Panc1 (cell line): ENCODE measurements around the gene PIP5K1C. TPM values are rescaled to one million over a fixed set of nuclear protein-coding genes. Genes with fewer than 3 reads are reported as not detected.

Source experiments
- ATAC-seq: fragments of 200-7000 bp; cut with Tn5 transposase; 2 replicates; pipeline ENCODE4 v1.9.1; 2020; ENCODE audit warnings: mild to moderate bottlenecking, moderate library complexity
- BruUV-seq: library from RNA; stranded (reverse); fragments of 400-500 nt; replicated peaks from 2 replicates; lab custom pipeline; 2021; lab: Mats Ljungman, UMichigan
- CTCF ChIA-PET: fragments of 300-600 bp; sonication (Branson Sonifier 250); formaldehyde crosslinking; loops from one replicate; lab custom pipeline; 2022; ENCODE audit warnings: antibody characterized with exemption; lab: Charles Lee
- POLR2A ChIA-PET: fragments of 300-600 bp; sonication (Branson Sonifier 250); formaldehyde crosslinking; loops from one replicate; lab custom pipeline; 2022; ENCODE audit warnings: antibody characterized with exemption; lab: Charles Lee
- DNase-seq: peaks from one replicate; pipeline ENCODE4 v3.0.0-alpha.2; 2010; ENCODE audit warnings: low read depth, low spot score
- H3K27ac ChIP-seq: 2 replicates; pipeline ENCODE4 v1.5.1; 2011; ENCODE audit warnings: mild to moderate bottlenecking, low read length, inconsistent platforms
- H3K27me3 ChIP-seq: fragments of 200-500 bp; sonication (Bioruptor generic); 2 replicates; pipeline ENCODE4 v1.6.0; 2014; ENCODE audit warnings: low read length, inconsistent platforms; ENCODE audit not compliant: control insufficient read depth, insufficient read depth
- H3K36me3 ChIP-seq: fragments of 200-500 bp; sonication (Bioruptor generic); 2 replicates; pipeline ENCODE4 v1.5.1; 2014; ENCODE audit warnings: inconsistent platforms, mild to moderate bottlenecking, low read length, moderate library complexity; ENCODE audit not compliant: control insufficient read depth, insufficient read depth
- H3K4me1 ChIP-seq: 2 replicates; pipeline ENCODE4 v1.5.1; 2011; ENCODE audit warnings: inconsistent platforms, mild to moderate bottlenecking, low read length, moderate library complexity; ENCODE audit not compliant: control insufficient read depth, insufficient read depth
- H3K4me3 ChIP-seq, 2 experiments: 2 replicates each; pipeline ENCODE4 v1.5.1; 2011 to 2012; ENCODE audit warnings: low read depth in 2 of 2, low read length in 2 of 2, mild to moderate bottlenecking in 2 of 2, inconsistent platforms in 1 of 2, moderate library complexity in 1 of 2
- H3K9me3 ChIP-seq: fragments of 200-500 bp; sonication (Bioruptor generic); 2 replicates; pipeline ENCODE4 v1.5.1; 2014; ENCODE audit warnings: low read depth, mild to moderate bottlenecking, inconsistent platforms, low read length, moderate library complexity; ENCODE audit not compliant: control insufficient read depth, insufficient read depth
- CTCF ChIP-seq: fragments of 450-650 bp; IDR thresholded peaks from 2 replicates; pipeline ENCODE4 v1.5.1; 2017; ENCODE audit warnings: mild to moderate bottlenecking
- POLR2AphosphoS5 ChIP-seq: IDR thresholded peaks from 2 replicates; pipeline ENCODE4 v1.6.1; 2012; ENCODE audit warnings: mild to moderate bottlenecking, low read depth, low read length, moderate library complexity
- REST ChIP-seq, 2 experiments: IDR thresholded peaks; 2 replicates each; pipeline ENCODE4 v1.6.1; 2011 to 2012; ENCODE audit warnings: low read depth in 2 of 2, control low read depth in 1 of 2, low read length in 1 of 2, mild to moderate bottlenecking in 1 of 2, moderate library complexity in 1 of 2; ENCODE audit not compliant: insufficient read depth in 1 of 2
- SIN3A ChIP-seq: IDR thresholded peaks from 2 replicates; pipeline ENCODE4 v1.6.1; 2012; ENCODE audit warnings: low read depth, mild to moderate bottlenecking, low read length, moderate library complexity, borderline replicate concordance; ENCODE audit not compliant: insufficient read depth
- TCF7L2 ChIP-seq: IDR thresholded peaks from 2 replicates; pipeline ENCODE4 v1.6.1; 2011; ENCODE audit warnings: mild to moderate bottlenecking, low read depth, low read length, inconsistent platforms
- in situ Hi-C: cut with HindIII; loops from 2 replicates; pipeline ENCODE4 v1.10.0; 2016; ENCODE audit warnings: low sequenced_read_pairs, low pct_unique_long_range_greater_than_20kb
- intact Hi-C: fragments of 100-400 bp; cut with micrococcal nuclease; formaldehyde crosslinking; loops from one replicate; pipeline ENCODE4 v1.10.0; 2022; ENCODE audit not compliant: unreplicated experiment
- total RNA-seq: library from RNA; stranded (reverse); gene quantifications from one replicate; pipeline ENCODE4 v1.2.1, GENCODE V29; 2021; ENCODE audit not compliant: unreplicated experiment

The PIP5K1C gene
- total RNA-seq, 1 experiment from 2014 or later: 30.6 TPM

DNA sequence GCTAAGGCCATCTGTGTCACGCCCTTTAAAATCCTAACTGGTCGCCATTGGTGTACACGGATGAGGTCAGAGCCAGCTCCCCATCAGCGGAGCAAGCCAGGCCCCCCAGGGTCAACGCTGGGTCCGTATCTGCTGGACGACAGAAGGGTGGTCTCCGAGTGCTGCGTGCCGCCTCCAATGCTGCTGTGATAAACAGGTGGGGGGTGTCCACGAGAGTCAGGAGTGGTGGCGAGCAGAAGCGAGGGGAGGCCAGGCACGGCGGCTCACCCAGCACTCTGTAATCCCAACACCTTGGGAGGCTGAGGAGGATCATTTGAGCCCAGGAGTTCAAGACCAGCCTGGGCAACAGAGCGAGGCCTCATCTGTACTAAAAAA is 42.9 kb downstream of the PIP5K1C start:
- intact Hi-C loops: no loop called here
- no TSS peak for BruUV-seq
- POLR2A ChIA-PET: no interaction called here

DNA sequence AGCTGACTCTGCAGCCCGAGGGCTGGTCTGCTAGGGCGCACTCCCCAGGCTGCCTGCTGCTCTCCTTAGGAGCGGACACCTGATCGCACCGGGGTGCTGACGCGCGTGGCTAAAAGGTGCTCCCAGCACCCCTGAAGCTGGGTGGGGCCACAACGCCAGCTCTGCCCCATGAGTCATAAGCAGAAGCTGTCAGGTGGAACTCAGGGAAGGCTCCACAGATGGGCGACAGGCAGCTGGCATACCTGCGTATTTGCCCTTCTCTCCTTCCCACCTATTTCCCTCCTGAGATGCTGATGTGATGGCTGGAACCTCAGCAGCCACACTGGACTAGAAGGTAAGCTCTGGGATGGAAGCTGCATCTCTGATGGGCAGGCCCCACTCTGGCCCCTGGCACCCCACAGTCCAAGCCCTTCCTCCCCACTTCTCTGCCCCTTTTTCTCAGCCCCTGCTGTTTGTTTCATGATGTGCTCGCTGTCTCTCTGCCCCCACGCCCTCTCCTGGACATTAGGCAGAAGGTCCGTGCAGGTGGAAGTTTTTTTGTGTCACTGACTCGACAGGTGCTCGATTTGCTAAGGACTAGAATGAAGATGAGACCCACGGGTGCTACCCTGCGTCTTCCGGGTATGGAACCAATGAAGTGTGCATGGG is 43.4 kb downstream of the PIP5K1C start:
- no peaks in the 10 kb centered on the region for H3K27me3 ChIP-seq
- ChIA-PET CTCF (no interaction called here), POLR2A (no interaction called here)
- TF ChIP-seq CTCF (no peak), REST (IDR thresholded peaks at IDR 0.05; ENCODE audit: insufficient read depth in 1 of 2, low read depth in 2 of 2, low read length in 1 of 2) (no peak), TCF7L2 (no peak), SIN3A (no peak), POLR2AphosphoS5 (no peak)
- DNase-seq (no peak), ATAC-seq (no peak)
- in situ Hi-C loops (no loop called here), intact Hi-C loops (no loop called here)
- no peaks in the 10 kb centered on the region for H3K36me3 ChIP-seq
- H3K27ac ChIP-seq: no peak overlapping the region
- no peaks in the 10 kb centered on the region for H3K4me1 ChIP-seq
- no peaks in the 10 kb centered on the region for H3K9me3 ChIP-seq
- no peak overlapping the region for H3K4me3 ChIP-seq
- no TSS peak for BruUV-seq

More for the DNA sequence above, 42.9 kb downstream of the PIP5K1C start:
- no peaks in the 10 kb centered on the region for H3K27me3 ChIP-seq
- no peaks in the 10 kb centered on the region for H3K4me1 ChIP-seq
- in situ Hi-C loops: no loop called here
- H3K27ac ChIP-seq: no peak overlapping the region
- DNase-seq (no peak), ATAC-seq (no peak)
- CTCF ChIA-PET: no interaction called here
- no peaks in the 10 kb centered on the region for H3K36me3 ChIP-seq
- H3K4me3 ChIP-seq: no peak overlapping the region
- TF ChIP-seq SIN3A (no peak), POLR2AphosphoS5 (no peak), TCF7L2 (no peak), CTCF (no peak), REST (IDR thresholded peaks at IDR 0.05; ENCODE audit: insufficient read depth in 1 of 2, low read depth in 2 of 2, low read length in 1 of 2) (no peak)
- no peaks in the 10 kb centered on the region for H3K9me3 ChIP-seq
